Measurements from ENCODE around the gene MAIP1. TPM values are rescaled to one million over a fixed set of nuclear protein-coding genes. Genes with fewer than 3 reads are reported as not detected.
A peak's percentile ranks its signal among the peaks of the same experiment; 100 is the strongest.

Gene MAIP1
- total RNA-seq, 1 donor from 2014 or later, result 13.8 TPM

DNA sequence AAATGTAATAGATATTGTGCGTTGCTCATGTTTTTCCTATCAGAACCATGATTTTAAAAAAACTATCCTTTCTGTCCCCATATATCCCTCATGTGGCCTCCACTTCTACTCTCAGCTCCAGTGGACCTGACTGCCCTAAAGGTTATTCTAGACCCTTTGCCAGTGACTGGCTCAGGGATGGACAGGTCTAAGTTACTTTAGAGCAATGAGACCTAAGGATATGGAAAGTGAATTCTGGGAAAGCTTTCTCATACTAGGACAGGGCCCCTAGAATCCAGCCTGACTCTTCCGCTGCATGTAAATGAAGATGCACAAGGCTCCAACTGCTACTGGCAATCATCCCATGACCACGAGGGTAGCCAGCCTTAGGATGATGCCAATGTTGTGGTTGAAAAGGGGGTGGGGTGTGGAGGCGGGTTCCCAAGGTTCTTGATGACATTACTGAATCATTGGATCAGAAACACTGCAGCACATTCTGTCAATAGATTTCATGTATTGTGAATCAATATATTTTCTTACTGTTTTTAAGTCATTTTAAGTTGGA is 23.0 kb upstream of the MAIP1 start:
- no peak for DNase-seq (ENCODE audit: extremely low spot score, unreplicated experiment)
- Mint-ChIP-seq H3K4me3 (ENCODE audit: unreplicated experiment) (no peak overlapping the region), H3K9me3 (ENCODE audit: unreplicated experiment) (no peaks in the 10 kb centered on the region), H3K4me1 (ENCODE audit: unreplicated experiment) (no peaks in the 10 kb centered on the region), H3K27ac (ENCODE audit: unreplicated experiment) (no peak overlapping the region), H3K36me3 (ENCODE audit: unreplicated experiment) (peaks cover 22% of the 10 kb centered on the region), H3K27me3 (ENCODE audit: unreplicated experiment) (no peaks in the 10 kb centered on the region)
- TF ChIP-seq, protein P1, sequence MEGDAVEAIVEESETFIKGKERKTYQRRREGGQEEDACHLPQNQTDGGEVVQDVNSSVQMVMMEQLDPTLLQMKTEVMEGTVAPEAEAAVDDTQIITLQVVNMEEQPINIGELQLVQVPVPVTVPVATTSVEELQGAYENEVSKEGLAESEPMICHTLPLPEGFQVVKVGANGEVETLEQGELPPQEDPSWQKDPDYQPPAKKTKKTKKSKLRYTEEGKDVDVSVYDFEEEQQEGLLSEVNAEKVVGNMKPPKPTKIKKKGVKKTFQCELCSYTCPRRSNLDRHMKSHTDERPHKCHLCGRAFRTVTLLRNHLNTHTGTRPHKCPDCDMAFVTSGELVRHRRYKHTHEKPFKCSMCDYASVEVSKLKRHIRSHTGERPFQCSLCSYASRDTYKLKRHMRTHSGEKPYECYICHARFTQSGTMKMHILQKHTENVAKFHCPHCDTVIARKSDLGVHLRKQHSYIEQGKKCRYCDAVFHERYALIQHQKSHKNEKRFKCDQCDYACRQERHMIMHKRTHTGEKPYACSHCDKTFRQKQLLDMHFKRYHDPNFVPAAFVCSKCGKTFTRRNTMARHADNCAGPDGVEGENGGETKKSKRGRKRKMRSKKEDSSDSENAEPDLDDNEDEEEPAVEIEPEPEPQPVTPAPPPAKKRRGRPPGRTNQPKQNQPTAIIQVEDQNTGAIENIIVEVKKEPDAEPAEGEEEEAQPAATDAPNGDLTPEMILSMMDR (IDR thresholded peaks at IDR 0.05), result no peak

DNA sequence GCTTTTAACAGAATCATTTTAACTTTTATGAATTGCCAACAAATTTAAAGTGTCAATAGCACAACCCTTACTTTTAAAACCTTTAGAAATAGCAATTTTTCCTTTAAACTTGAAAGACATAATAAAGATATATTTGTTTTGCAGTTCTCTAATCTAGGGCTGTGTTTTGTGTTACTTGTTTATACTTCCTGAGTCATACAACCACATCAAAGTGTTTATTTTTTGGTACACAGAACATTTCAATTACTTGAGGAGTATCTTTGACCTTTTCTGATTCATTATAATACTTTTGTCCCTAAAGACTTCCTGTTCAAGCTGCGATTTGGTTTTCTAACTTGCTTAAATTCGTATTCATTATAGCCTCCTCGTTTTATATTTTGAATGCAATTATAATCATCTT is 21.9 kb upstream of the MAIP1 start:
- no peaks in the 10 kb centered on the region for H3K4me1 Mint-ChIP-seq (ENCODE audit: unreplicated experiment)
- H3K4me3 Mint-ChIP-seq (ENCODE audit: unreplicated experiment), result no peak overlapping the region
- H3K27ac Mint-ChIP-seq (ENCODE audit: unreplicated experiment), result no peak overlapping the region
- no peaks in the 10 kb centered on the region for H3K27me3 Mint-ChIP-seq (ENCODE audit: unreplicated experiment)
- TF ChIP-seq, protein P1 (IDR thresholded peaks at IDR 0.05), result no peak
- DNase-seq (ENCODE audit: extremely low spot score, unreplicated experiment), result no peak
- peaks cover 21% of the 10 kb centered on the region for H3K36me3 Mint-ChIP-seq (ENCODE audit: unreplicated experiment)
- H3K9me3 Mint-ChIP-seq (ENCODE audit: unreplicated experiment), result no peaks in the 10 kb centered on the region

DNA sequence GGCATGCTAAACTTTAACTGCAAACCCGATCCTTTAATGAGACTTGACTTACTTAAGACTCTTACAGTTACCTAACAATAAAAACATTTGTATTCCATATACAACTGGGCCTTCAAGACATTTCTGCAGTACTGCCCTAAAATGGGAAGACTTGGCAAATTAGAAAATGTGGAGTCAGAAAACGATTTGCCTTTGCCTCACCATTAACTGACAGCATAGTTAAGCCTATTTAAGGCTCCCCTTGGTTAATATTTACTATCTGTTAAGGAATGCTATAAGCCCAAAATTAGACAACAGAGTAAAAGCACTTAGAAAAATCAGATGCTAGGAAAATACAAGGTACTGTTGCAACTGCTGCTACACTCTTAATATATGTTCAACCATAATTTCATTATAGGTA is 18.8 kb upstream of the MAIP1 start:
- no peaks in the 10 kb centered on the region for H3K4me1 Mint-ChIP-seq (ENCODE audit: unreplicated experiment)
- H3K4me3 Mint-ChIP-seq (ENCODE audit: unreplicated experiment), result no peak overlapping the region
- peak overlapping the region; percentile 14 for H3K27ac Mint-ChIP-seq (ENCODE audit: unreplicated experiment)
- H3K27me3 Mint-ChIP-seq (ENCODE audit: unreplicated experiment), result no peaks in the 10 kb centered on the region
- DNase-seq (ENCODE audit: extremely low spot score, unreplicated experiment), result no peak
- H3K9me3 Mint-ChIP-seq (ENCODE audit: unreplicated experiment), result no peaks in the 10 kb centered on the region
- peaks cover 22% of the 10 kb centered on the region for H3K36me3 Mint-ChIP-seq (ENCODE audit: unreplicated experiment)
- TF ChIP-seq, protein P1 (IDR thresholded peaks at IDR 0.05), result no peak

DNA sequence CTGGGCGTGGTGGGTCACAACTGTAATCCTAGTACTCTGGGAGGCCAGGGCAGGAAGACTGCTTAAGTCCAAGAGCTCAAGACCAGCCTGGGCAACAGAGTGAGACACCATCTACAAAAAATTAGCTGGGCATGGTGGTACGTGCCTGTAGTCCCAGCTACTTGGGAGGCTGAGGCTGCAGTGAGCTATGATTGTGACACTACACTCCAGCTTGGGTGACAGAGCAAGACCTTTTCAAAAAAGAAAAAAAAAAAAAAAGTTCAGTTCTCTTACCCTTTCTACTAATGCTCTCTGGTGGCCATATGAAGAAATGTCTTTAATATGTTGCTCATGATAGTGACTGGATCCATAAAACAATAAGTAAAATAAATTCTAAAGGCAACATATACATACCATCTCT is 15.0 kb upstream of the MAIP1 start:
- Mint-ChIP-seq H3K27ac (ENCODE audit: unreplicated experiment) (no peak overlapping the region), H3K4me3 (ENCODE audit: unreplicated experiment) (no peak overlapping the region), H3K4me1 (ENCODE audit: unreplicated experiment) (no peaks in the 10 kb centered on the region), H3K9me3 (ENCODE audit: unreplicated experiment) (no peaks in the 10 kb centered on the region), H3K36me3 (ENCODE audit: unreplicated experiment) (peaks cover 24% of the 10 kb centered on the region), H3K27me3 (ENCODE audit: unreplicated experiment) (no peaks in the 10 kb centered on the region)
- TF ChIP-seq, protein P1 (IDR thresholded peaks at IDR 0.05), result peak; percentile 52
- no peak for DNase-seq (ENCODE audit: extremely low spot score, unreplicated experiment)

DNA sequence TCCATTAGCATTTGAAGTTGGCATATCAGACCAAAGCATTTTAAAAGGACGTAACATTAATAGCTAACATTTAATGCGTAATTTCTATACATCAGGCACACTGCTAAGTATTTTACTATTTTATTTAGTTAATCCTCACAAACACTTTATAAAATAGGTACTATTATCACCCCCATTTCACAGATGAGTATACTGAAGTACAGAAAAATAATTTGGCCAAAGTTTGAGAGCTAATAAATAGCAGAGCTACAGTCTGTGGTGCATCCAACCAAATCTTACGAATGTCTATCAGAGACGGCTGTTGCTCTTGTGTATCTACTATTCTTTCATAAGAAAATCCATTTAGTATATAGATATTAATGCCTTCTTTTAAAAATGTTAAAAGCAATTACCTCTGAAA is 12.0 kb upstream of the MAIP1 start:
- Mint-ChIP-seq H3K4me3 (ENCODE audit: unreplicated experiment) (no peak overlapping the region), H3K27ac (ENCODE audit: unreplicated experiment) (no peak overlapping the region), H3K9me3 (ENCODE audit: unreplicated experiment) (no peaks in the 10 kb centered on the region), H3K36me3 (ENCODE audit: unreplicated experiment) (peaks cover 34% of the 10 kb centered on the region), H3K27me3 (ENCODE audit: unreplicated experiment) (no peaks in the 10 kb centered on the region), H3K4me1 (ENCODE audit: unreplicated experiment) (no peaks in the 10 kb centered on the region)
- TF ChIP-seq, protein P1 (IDR thresholded peaks at IDR 0.05), result no peak
- DNase-seq (ENCODE audit: extremely low spot score, unreplicated experiment), result no peak
